ENCODE results near the gene CCDC57.

CCDC57 gene

DNA sequence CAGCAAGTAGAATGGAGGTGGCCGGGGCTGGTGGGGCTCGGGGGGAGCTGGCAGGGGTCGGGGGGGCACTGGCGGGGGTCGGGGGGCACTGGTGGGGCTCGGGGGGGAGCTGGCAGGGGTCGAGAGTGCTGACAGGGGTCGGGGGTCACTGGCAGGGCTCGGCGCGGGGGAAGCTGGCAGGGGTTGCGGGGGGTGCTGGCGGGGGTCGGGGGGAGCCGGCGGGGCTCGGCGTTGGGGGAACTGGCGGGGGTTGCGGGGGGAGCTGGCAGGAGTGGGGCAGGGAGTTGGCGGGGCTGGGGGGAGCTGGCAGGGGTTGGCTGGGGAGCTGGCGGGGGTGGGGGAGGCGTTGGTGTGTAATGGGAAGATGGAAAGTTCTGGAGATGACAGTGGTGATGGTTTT is 25.1 kb downstream of the CCDC57 start:
- TF ChIP-seq SIN3A (IDR thresholded peaks at IDR 0.05; ENCODE audit: borderline replicate concordance, insufficient read depth, low read length) (no peak), TAF1 (IDR thresholded peaks at IDR 0.05; ENCODE audit: borderline replicate concordance, insufficient read depth, low read length) (no peak)

DNA sequence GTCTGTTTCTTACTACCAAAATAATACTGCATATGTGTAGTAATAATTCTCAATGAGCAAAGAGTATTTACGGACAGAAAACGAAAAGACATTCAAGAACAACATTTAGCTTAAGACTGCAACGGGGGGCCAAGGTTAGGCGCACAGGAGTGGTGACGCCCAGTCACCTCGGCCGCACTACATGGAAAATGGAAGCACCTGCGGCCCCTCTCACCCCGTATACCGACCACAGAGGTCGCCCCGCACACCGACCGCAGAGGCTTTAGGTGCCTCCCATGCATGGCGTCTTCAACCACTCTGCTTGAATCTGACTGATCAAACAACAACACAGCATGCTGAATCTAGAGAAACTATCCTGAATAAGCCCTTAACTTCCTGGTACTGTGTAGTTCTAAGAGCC is 26.4 kb downstream of the CCDC57 start:
- TF ChIP-seq, protein P1, sequence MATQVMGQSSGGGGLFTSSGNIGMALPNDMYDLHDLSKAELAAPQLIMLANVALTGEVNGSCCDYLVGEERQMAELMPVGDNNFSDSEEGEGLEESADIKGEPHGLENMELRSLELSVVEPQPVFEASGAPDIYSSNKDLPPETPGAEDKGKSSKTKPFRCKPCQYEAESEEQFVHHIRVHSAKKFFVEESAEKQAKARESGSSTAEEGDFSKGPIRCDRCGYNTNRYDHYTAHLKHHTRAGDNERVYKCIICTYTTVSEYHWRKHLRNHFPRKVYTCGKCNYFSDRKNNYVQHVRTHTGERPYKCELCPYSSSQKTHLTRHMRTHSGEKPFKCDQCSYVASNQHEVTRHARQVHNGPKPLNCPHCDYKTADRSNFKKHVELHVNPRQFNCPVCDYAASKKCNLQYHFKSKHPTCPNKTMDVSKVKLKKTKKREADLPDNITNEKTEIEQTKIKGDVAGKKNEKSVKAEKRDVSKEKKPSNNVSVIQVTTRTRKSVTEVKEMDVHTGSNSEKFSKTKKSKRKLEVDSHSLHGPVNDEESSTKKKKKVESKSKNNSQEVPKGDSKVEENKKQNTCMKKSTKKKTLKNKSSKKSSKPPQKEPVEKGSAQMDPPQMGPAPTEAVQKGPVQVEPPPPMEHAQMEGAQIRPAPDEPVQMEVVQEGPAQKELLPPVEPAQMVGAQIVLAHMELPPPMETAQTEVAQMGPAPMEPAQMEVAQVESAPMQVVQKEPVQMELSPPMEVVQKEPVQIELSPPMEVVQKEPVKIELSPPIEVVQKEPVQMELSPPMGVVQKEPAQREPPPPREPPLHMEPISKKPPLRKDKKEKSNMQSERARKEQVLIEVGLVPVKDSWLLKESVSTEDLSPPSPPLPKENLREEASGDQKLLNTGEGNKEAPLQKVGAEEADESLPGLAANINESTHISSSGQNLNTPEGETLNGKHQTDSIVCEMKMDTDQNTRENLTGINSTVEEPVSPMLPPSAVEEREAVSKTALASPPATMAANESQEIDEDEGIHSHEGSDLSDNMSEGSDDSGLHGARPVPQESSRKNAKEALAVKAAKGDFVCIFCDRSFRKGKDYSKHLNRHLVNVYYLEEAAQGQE (IDR thresholded peaks at IDR 0.05; ENCODE audit: insufficient read depth in 1 of 2, low read depth in 2 of 2, low read length in 2 of 2): no peak
- no peak for TF ChIP-seq FOXP2 (optimal IDR thresholded peaks at IDR 0.05; ENCODE audit: borderline replicate concordance, extremely low read depth, extremely low read length, insufficient read depth)
- no peak for TF ChIP-seq TAF1 (IDR thresholded peaks at IDR 0.05; ENCODE audit: borderline replicate concordance, insufficient read depth, low read length)
- TF ChIP-seq SIN3A (IDR thresholded peaks at IDR 0.05; ENCODE audit: borderline replicate concordance, insufficient read depth, low read length): no peak
- TF ChIP-seq POLR2AphosphoS5 (IDR thresholded peaks at IDR 0.05; ENCODE audit: low read depth, low read length): no peak

DNA sequence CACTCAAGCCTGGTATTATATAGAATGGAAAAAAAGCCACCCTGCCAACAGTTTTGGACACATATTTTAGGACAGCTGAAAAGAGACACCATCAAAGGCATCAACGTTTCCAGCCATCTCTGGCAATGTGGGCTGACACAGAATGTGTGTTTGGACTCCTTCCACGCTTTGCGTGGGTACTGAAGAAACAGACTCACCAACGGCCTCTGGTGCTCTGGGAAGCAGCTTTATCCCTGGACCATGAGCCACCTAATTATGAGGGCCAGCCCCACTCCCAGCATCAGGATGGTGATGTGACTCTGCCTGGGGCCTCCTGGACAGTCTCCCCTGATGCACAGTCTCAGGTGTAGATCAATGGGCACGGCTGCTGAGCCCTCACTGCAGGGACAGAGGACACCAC is 27.9 kb downstream of the CCDC57 start:
- no peak for TF ChIP-seq SIN3A (IDR thresholded peaks at IDR 0.05; ENCODE audit: borderline replicate concordance, insufficient read depth, low read length)
- TF ChIP-seq, protein P1 (IDR thresholded peaks at IDR 0.05; ENCODE audit: insufficient read depth in 1 of 2, low read depth in 2 of 2, low read length in 2 of 2): no peak
- TF ChIP-seq TAF1 (IDR thresholded peaks at IDR 0.05; ENCODE audit: borderline replicate concordance, insufficient read depth, low read length): no peak
- TF ChIP-seq POLR2AphosphoS5 (IDR thresholded peaks at IDR 0.05; ENCODE audit: low read depth, low read length): no peak
- no peak for TF ChIP-seq FOXP2 (optimal IDR thresholded peaks at IDR 0.05; ENCODE audit: borderline replicate concordance, extremely low read depth, extremely low read length, insufficient read depth)

DNA sequence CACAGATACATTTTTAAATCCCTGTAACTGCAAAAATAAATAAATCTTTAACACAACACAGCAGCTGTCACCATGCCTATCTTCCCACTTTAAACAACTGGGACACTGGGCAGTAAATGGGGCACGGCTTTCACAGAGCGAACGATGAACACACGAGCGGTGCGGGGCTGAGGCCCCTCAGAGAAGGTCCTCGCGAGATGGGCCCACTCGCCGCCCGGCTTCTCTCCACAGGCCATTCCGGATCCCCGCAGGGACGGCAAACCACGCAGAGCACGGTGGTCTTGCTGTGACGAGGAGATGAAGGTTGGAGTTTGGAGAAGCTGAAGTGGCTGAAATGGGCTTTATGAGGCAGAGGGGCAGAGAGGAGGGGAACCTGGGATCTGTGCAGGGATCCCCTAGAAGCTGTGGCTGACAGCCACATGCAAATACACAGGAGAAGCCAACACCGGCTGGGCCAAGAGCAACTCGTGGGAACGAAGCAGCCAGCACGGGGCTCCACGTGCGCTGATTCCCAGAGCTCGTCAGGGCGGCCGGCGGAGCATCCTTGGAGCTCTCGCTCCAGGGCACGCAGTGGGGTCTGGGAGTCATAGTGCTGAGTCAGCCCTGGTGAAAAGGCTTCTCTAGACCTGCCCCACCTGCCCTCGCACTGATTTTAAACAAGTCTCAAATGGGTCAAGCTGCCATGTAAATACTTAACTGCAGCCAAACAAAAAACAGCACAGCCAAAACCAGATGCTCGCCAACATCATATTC is 31.7 kb downstream of the CCDC57 start:
- TF ChIP-seq POLR2AphosphoS5 (IDR thresholded peaks at IDR 0.05; ENCODE audit: low read depth, low read length) (no peak), SIN3A (IDR thresholded peaks at IDR 0.05; ENCODE audit: borderline replicate concordance, insufficient read depth, low read length) (no peak), TAF1 (IDR thresholded peaks at IDR 0.05; ENCODE audit: borderline replicate concordance, insufficient read depth, low read length) (no peak), FOXP2 (optimal IDR thresholded peaks at IDR 0.05; ENCODE audit: borderline replicate concordance, extremely low read depth, extremely low read length, insufficient read depth) (no peak)
- TF ChIP-seq, protein P1 (IDR thresholded peaks at IDR 0.05; ENCODE audit: insufficient read depth in 1 of 2, low read depth in 2 of 2, low read length in 2 of 2): no peak

DNA sequence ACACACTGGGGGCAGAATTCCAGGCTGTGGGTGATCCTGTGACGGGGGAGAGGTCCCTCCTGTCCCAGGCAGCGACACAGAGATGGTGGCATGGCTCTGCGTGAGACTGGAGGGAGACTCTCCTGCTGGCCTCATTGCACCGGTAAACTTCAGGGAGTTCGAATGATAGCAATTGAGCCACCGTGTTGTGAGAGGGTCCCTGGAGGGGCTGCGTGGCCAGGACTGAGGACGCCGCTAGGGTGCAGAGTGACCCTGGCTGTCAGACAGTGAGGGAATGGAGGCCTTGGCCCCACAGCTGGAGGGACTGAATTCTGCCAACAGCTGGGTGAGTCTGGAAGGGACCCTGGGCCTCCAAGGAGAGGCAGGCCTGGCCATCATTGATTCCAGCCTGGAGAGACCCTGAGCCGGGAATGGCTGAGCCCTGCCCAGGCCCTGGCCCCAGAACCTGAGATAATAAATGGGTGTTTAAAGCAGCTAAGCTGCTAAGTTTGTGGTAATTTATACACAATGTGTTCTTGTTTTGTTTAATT is 32.6 kb downstream of the CCDC57 start:
- TF ChIP-seq TAF1 (IDR thresholded peaks at IDR 0.05; ENCODE audit: borderline replicate concordance, insufficient read depth, low read length) (no peak), POLR2AphosphoS5 (IDR thresholded peaks at IDR 0.05; ENCODE audit: low read depth, low read length) (no peak), FOXP2 (optimal IDR thresholded peaks at IDR 0.05; ENCODE audit: borderline replicate concordance, extremely low read depth, extremely low read length, insufficient read depth) (no peak), SIN3A (IDR thresholded peaks at IDR 0.05; ENCODE audit: borderline replicate concordance, insufficient read depth, low read length) (no peak)
- TF ChIP-seq, protein P1 (IDR thresholded peaks at IDR 0.05; ENCODE audit: insufficient read depth in 1 of 2, low read depth in 2 of 2, low read length in 2 of 2): no peak

All from PFSK-1 (cell line).